ENCODE measurements around the gene RBBP7. TPM values are rescaled to one million over a fixed set of nuclear protein-coding genes. Genes with fewer than 3 reads are reported as not detected.

RBBP7 gene
- total RNA-seq, 1 experiment from 2014 or later = 146 TPM

- H3K27ac ChIP-seq (ENCODE audit: low read depth, low read length) = no peak overlapping the region
- peaks cover 3 to 12% of the 10 kb centered on the region in 2 experiments; a peak in 2 of 4 replicates for H3K36me3 ChIP-seq (ENCODE audit: control insufficient read depth in 1 of 2, insufficient read depth in 2 of 2, low read length in 2 of 2)
- ATAC-seq (no peak), DNase-seq (ENCODE audit: low read depth, low spot score) (no peak)
- TF ChIP-seq SIN3A (IDR thresholded peaks at IDR 0.05; ENCODE audit: low read depth) (no peak), FOSL1 (IDR thresholded peaks at IDR 0.05; ENCODE audit: low read depth) (no peak), CEBPB (IDR thresholded peaks at IDR 0.05; ENCODE audit: low read depth) (no peak), SRF (IDR thresholded peaks at IDR 0.05; ENCODE audit: low read depth) (no peak), POLR2AphosphoS5 (IDR thresholded peaks at IDR 0.05; ENCODE audit: low read depth, low read length) (no peak), EGR1 (IDR thresholded peaks at IDR 0.05; ENCODE audit: low read depth) (no peak), TCF7L2 (IDR thresholded peaks at IDR 0.05; ENCODE audit: borderline replicate concordance, extremely low read depth, insufficient read depth, insufficient read length) (no peak), POLR2A (IDR thresholded peaks at IDR 0.05; ENCODE audit: borderline replicate concordance, extremely low read depth, insufficient read depth, insufficient read length) (no peak)
- BruUV-seq (replicated peaks) = no TSS peak
- peaks cover 85% of the 10 kb centered on the region for H3K79me2 ChIP-seq (ENCODE audit: insufficient read depth, low read length)
- intact Hi-C loops (cut with micrococcal nuclease) = no loop called here
- H2AFZ ChIP-seq (ENCODE audit: low read depth, low read length, poor library complexity, severe bottlenecking) = no peak overlapping the region
- ChIA-PET RAD21 (ENCODE audit: low non-redundant PET in 1 of 2, low total read pairs in 2 of 2, uncharacterized antibody in 2 of 2, unreplicated experiment in 2 of 2) (no interaction called here), POLR2A (interaction anchor here (1.9 kb wide), 1 partner anchor 78 kb away, joined by 4 read pairs; the partner anchor contains the start of gene SYAP1), CTCF (no interaction called here)
- no peaks in the 10 kb centered on the region for H3K9me3 ChIP-seq (ENCODE audit: control insufficient read depth in 1 of 2, insufficient read depth in 1 of 2, low read depth in 1 of 2, low read length in 2 of 2)
- no peak overlapping the region for H3K4me2 ChIP-seq (ENCODE audit: low read length)
- no peaks in the 10 kb centered on the region for H3K27me3 ChIP-seq (ENCODE audit: insufficient read depth, low read length)
- no peak overlapping the region for H3K4me3 ChIP-seq (replicated peaks in 1 of 2; ENCODE audit: low read depth in 1 of 2, low read length in 2 of 2)
- H4K20me1 ChIP-seq (ENCODE audit: insufficient read depth) = no peaks in the 10 kb centered on the region
- no peaks in the 10 kb centered on the region for H3K9me2 ChIP-seq (ENCODE audit: insufficient read depth)
- no peak overlapping the region for H3K9ac ChIP-seq (ENCODE audit: low read length)
- H3K4me1 ChIP-seq (ENCODE audit: control insufficient read depth in 1 of 2, insufficient read depth in 2 of 2, low read length in 2 of 2) = no peaks in the 10 kb centered on the region
These were observed 72.3 kb downstream of the RBBP7 start for GRCh38 chrX:16797841-16798240.

GRCh38 chrX:16797358-16797757 lies 72.8 kb downstream of the RBBP7 start:
- Histone ChIP-seq H3K27ac (ENCODE audit: low read depth, low read length) (no peak overlapping the region), H3K79me2 (ENCODE audit: insufficient read depth, low read length) (peaks cover 83% of the 10 kb centered on the region), H4K20me1 (ENCODE audit: insufficient read depth) (no peaks in the 10 kb centered on the region), H2AFZ (ENCODE audit: low read depth, low read length, poor library complexity, severe bottlenecking) (no peak overlapping the region), H3K27me3 (ENCODE audit: insufficient read depth, low read length) (no peaks in the 10 kb centered on the region), H3K4me3 (replicated peaks in 1 of 2; ENCODE audit: low read depth in 1 of 2, low read length in 2 of 2) (no peak overlapping the region), H3K9ac (ENCODE audit: low read length) (no peak overlapping the region), H3K9me3 (ENCODE audit: control insufficient read depth in 1 of 2, insufficient read depth in 1 of 2, low read depth in 1 of 2, low read length in 2 of 2) (no peaks in the 10 kb centered on the region), H3K36me3 (ENCODE audit: control insufficient read depth in 1 of 2, insufficient read depth in 2 of 2, low read length in 2 of 2) (peaks cover 3 to 12% of the 10 kb centered on the region in 2 experiments; a peak in 2 of 4 replicates), H3K9me2 (ENCODE audit: insufficient read depth) (no peaks in the 10 kb centered on the region), H3K4me1 (ENCODE audit: control insufficient read depth in 1 of 2, insufficient read depth in 2 of 2, low read length in 2 of 2) (no peaks in the 10 kb centered on the region), H3K4me2 (ENCODE audit: low read length) (no peak overlapping the region)
- DNase-seq (ENCODE audit: low read depth, low spot score) = no peak
- BruUV-seq (replicated peaks) = no TSS peak
- no peak for ATAC-seq
- TF ChIP-seq SIN3A (IDR thresholded peaks at IDR 0.05; ENCODE audit: low read depth) (no peak), EZH2phosphoT487 (IDR thresholded peaks at IDR 0.05; ENCODE audit: borderline replicate concordance) (no peak), TCF7L2 (IDR thresholded peaks at IDR 0.05; ENCODE audit: borderline replicate concordance, extremely low read depth, insufficient read depth, insufficient read length) (no peak), ELF1 (IDR thresholded peaks at IDR 0.05; ENCODE audit: borderline replicate concordance, low read depth) (no peak), ZNF274 (IDR thresholded peaks at IDR 0.05; ENCODE audit: low read depth, low read length) (no peak), CTCF (IDR thresholded peaks at IDR 0.05 in 2 of 3, conservative IDR thresholded peaks at IDR 0.05 in 1 of 3; ENCODE audit: borderline replicate concordance in 1 of 3, insufficient read depth in 1 of 3, low read depth in 2 of 3, low read length in 2 of 3) (no peak), MAX (IDR thresholded peaks at IDR 0.05) (no peak), SRF (IDR thresholded peaks at IDR 0.05; ENCODE audit: low read depth) (no peak), RAD21 (IDR thresholded peaks at IDR 0.05; ENCODE audit: low read depth) (no peak), FOSL1 (IDR thresholded peaks at IDR 0.05; ENCODE audit: low read depth) (no peak), ZFX (IDR thresholded peaks at IDR 0.05) (no peak), SP1 (IDR thresholded peaks at IDR 0.05; ENCODE audit: low read depth) (no peak), CEBPB (IDR thresholded peaks at IDR 0.05; ENCODE audit: low read depth) (no peak), EGR1 (IDR thresholded peaks at IDR 0.05; ENCODE audit: low read depth) (no peak), POLR2A (IDR thresholded peaks at IDR 0.05; ENCODE audit: borderline replicate concordance, extremely low read depth, insufficient read depth, insufficient read length) (no peak), YY1 (IDR thresholded peaks at IDR 0.05; ENCODE audit: extremely low read depth, insufficient replicate concordance, low read depth, low read length) (no peak)
- RAD21 ChIA-PET (ENCODE audit: low non-redundant PET in 1 of 2, low total read pairs in 2 of 2, uncharacterized antibody in 2 of 2, unreplicated experiment in 2 of 2) = no interaction called here
- intact Hi-C loops (cut with micrococcal nuclease) = no loop called here
- CTCF ChIA-PET = no interaction called here
- POLR2A ChIA-PET = interaction anchor here (1.9 kb wide), 1 partner anchor 78 kb away, joined by 4 read pairs; the partner anchor contains the start of gene SYAP1

All from HCT116 (cell line).